ENCODE data around the gene CRY2.

- TF ChIP-seq PRDM10 (CRISPR knock-in tag; IDR thresholded peaks at IDR 0.05; ENCODE audit: low read depth) (no peak), CTCF (CRISPR knock-in tag; IDR thresholded peaks at IDR 0.05) (no peak), MIER3 (CRISPR knock-in tag; IDR thresholded peaks at IDR 0.05; ENCODE audit: borderline replicate concordance) (no peak), JUNB (CRISPR knock-in tag; IDR thresholded peaks at IDR 0.05; ENCODE audit: borderline replicate concordance) (no peak), RFX5 (IDR thresholded peaks at IDR 0.05; ENCODE audit: low read depth, low read length) (no peak), BRCA1 (CRISPR knock-in tag; IDR thresholded peaks at IDR 0.05) (no peak), SMC3 (IDR thresholded peaks at IDR 0.05; ENCODE audit: low read length) (no peak), SP2 (CRISPR knock-in tag; IDR thresholded peaks at IDR 0.05) (no peak), KLF13 (CRISPR knock-in tag; IDR thresholded peaks at IDR 0.05) (no peak), SIX1 (CRISPR knock-in tag; IDR thresholded peaks at IDR 0.05; ENCODE audit: borderline replicate concordance) (no peak), ZNF275 (CRISPR knock-in tag; IDR thresholded peaks at IDR 0.05; ENCODE audit: borderline replicate concordance) (no peak)
These were observed 42.3 kb downstream of the CRY2 start for GRCh38 chr11:45889555-45889954.

Measured in HepG2 (cell line).